ENCODE results near the gene KRTAP2-4. TPM values are rescaled to one million over a fixed set of nuclear protein-coding genes. Genes with fewer than 3 reads are reported as not detected.

Gene KRTAP2-4
- total RNA-seq, 1 donor from 2014 or later: not detected

DNA sequence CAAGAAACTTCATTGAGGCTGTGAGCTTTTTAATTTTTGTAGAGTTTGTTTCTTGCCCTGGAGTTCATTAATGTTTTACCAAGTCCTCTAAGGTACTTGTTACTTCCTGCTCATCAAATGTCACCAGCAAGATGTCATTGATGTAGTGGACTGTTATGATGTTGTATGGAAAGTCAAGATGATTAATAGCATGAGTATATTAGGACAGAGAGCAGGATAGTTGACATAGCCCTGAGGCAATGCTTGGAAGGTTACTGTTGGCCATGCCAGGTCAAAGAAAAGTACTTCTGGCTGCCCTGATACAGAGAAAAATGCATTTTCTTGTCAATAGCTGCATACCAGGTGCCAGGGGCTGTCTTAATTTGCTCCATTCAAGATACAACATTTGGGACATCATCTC, 45.3 kb downstream of the KRTAP2-4 start:
- Mint-ChIP-seq H3K9me3 (ENCODE audit: unreplicated experiment) (peaks cover 6% of the 10 kb centered on the region), H3K27me3 (ENCODE audit: unreplicated experiment) (no peaks in the 10 kb centered on the region), H3K4me3 (ENCODE audit: unreplicated experiment) (no peak overlapping the region), H3K36me3 (ENCODE audit: unreplicated experiment) (peaks cover 2% of the 10 kb centered on the region), H3K4me1 (ENCODE audit: unreplicated experiment) (peaks cover 3% of the 10 kb centered on the region), H3K27ac (ENCODE audit: unreplicated experiment) (no peak overlapping the region)
- TF ChIP-seq, protein P1, sequence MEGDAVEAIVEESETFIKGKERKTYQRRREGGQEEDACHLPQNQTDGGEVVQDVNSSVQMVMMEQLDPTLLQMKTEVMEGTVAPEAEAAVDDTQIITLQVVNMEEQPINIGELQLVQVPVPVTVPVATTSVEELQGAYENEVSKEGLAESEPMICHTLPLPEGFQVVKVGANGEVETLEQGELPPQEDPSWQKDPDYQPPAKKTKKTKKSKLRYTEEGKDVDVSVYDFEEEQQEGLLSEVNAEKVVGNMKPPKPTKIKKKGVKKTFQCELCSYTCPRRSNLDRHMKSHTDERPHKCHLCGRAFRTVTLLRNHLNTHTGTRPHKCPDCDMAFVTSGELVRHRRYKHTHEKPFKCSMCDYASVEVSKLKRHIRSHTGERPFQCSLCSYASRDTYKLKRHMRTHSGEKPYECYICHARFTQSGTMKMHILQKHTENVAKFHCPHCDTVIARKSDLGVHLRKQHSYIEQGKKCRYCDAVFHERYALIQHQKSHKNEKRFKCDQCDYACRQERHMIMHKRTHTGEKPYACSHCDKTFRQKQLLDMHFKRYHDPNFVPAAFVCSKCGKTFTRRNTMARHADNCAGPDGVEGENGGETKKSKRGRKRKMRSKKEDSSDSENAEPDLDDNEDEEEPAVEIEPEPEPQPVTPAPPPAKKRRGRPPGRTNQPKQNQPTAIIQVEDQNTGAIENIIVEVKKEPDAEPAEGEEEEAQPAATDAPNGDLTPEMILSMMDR (IDR thresholded peaks at IDR 0.05): no peak
- DNase-seq (ENCODE audit: extremely low spot score, unreplicated experiment): no peak

DNA sequence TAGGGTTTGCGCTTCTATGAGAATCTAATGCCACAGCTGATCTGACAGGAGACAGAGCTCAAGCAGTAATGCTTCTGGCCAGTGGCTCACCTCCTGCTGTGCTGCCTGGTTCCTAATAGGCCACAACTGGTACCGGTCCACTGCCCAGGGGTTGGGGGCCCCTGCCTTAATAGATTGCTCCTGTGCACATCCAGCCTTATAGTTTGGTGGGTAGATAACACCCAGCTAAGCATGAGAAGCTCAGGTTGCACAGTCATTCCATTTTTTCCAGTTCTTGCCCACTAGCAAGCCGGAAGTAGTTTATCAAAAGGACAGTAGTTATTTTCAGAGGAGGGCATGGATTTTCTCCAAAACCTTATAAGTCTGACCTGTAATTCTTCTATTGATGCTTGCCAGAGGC, 46.3 kb downstream of the KRTAP2-4 start:
- H3K36me3 Mint-ChIP-seq (ENCODE audit: unreplicated experiment): peaks cover 2% of the 10 kb centered on the region
- H3K27ac Mint-ChIP-seq (ENCODE audit: unreplicated experiment): no peak overlapping the region
- H3K4me3 Mint-ChIP-seq (ENCODE audit: unreplicated experiment): no peak overlapping the region
- H3K27me3 Mint-ChIP-seq (ENCODE audit: unreplicated experiment): no peaks in the 10 kb centered on the region
- TF ChIP-seq, protein P1 (IDR thresholded peaks at IDR 0.05): no peak
- DNase-seq (ENCODE audit: extremely low spot score, unreplicated experiment): no peak
- peaks cover 3% of the 10 kb centered on the region for H3K4me1 Mint-ChIP-seq (ENCODE audit: unreplicated experiment)
- H3K9me3 Mint-ChIP-seq (ENCODE audit: unreplicated experiment): peaks cover 6% of the 10 kb centered on the region

DNA sequence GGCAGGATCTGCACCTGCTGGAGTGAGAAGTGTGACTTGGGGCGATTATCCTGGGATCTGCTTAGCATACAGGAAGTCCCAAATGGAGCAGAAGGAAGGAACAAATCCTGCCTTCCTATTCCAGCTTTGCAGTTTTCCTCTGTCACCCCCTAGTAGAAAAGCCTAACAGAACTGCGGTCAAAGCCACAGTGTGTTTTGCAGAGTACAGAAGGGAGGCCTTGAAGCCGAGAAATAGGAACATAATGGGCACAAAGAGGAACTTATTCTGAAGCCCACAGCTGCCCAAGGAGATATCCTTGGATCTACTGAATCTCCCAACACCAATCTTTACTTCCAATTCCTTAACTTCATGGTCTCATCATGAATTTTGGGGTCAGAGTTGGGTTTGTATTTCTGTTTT, 47.1 kb downstream of the KRTAP2-4 start:
- H3K36me3 Mint-ChIP-seq (ENCODE audit: unreplicated experiment): peaks cover 2% of the 10 kb centered on the region
- TF ChIP-seq, protein P1 (IDR thresholded peaks at IDR 0.05): no peak
- peaks cover 6% of the 10 kb centered on the region for H3K9me3 Mint-ChIP-seq (ENCODE audit: unreplicated experiment)
- no peaks in the 10 kb centered on the region for H3K27me3 Mint-ChIP-seq (ENCODE audit: unreplicated experiment)
- H3K4me3 Mint-ChIP-seq (ENCODE audit: unreplicated experiment): no peak overlapping the region
- no peak overlapping the region for H3K27ac Mint-ChIP-seq (ENCODE audit: unreplicated experiment)
- H3K4me1 Mint-ChIP-seq (ENCODE audit: unreplicated experiment): peaks cover 6% of the 10 kb centered on the region
- DNase-seq (ENCODE audit: extremely low spot score, unreplicated experiment): no peak

DNA sequence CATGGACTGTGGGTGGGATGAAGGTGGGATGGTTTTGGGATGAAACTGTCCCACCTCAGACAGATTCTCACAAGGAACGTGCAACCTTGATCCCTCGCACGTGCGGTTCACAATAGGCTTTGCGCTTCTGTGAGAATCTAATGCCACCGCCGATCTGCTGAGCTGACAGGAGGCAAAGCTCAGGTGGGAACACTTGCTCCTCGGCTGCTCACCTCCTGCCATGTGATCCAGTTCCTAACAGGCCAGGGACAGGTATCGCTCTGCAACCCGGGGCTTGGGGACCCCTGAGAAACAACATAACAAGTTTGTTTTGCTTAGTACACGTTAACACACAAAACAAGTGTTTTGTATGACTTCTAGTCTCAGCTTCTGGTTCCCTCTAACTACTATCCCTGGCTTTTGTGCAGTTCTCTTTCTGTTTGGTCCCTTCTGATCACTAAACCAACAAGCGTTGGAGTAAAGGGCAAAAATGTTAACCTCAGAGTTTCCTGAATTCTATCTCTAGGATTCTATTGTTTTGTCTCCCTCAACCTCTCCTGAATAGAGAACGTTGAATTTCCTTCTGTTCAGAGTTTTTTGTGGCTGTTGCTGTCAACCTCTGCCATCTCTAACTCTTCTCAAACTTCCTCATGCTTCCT, 49.0 kb downstream of the KRTAP2-4 start:
- Mint-ChIP-seq H3K27ac (ENCODE audit: unreplicated experiment) (no peak overlapping the region), H3K27me3 (ENCODE audit: unreplicated experiment) (no peaks in the 10 kb centered on the region), H3K36me3 (ENCODE audit: unreplicated experiment) (peaks cover 2% of the 10 kb centered on the region), H3K4me1 (ENCODE audit: unreplicated experiment) (peaks cover 7% of the 10 kb centered on the region), H3K4me3 (ENCODE audit: unreplicated experiment) (no peak overlapping the region), H3K9me3 (ENCODE audit: unreplicated experiment) (peaks cover 5% of the 10 kb centered on the region)
- TF ChIP-seq, protein P1 (IDR thresholded peaks at IDR 0.05): no peak
- DNase-seq (ENCODE audit: extremely low spot score, unreplicated experiment): no peak

- no peak overlapping the region for H3K4me3 Mint-ChIP-seq (ENCODE audit: unreplicated experiment)
- H3K9me3 Mint-ChIP-seq (ENCODE audit: unreplicated experiment): no peaks in the 10 kb centered on the region
- TF ChIP-seq, protein P1 (IDR thresholded peaks at IDR 0.05): no peak
- no peak overlapping the region for H3K27ac Mint-ChIP-seq (ENCODE audit: unreplicated experiment)
- DNase-seq (ENCODE audit: extremely low spot score, unreplicated experiment): no peak
- H3K4me1 Mint-ChIP-seq (ENCODE audit: unreplicated experiment): peaks cover 7% of the 10 kb centered on the region
- H3K27me3 Mint-ChIP-seq (ENCODE audit: unreplicated experiment): no peaks in the 10 kb centered on the region
- H3K36me3 Mint-ChIP-seq (ENCODE audit: unreplicated experiment): peaks cover 2% of the 10 kb centered on the region
These were observed 50.2 kb downstream of the KRTAP2-4 start for GRCh38 chr17:41015454-41015853.

Other genes with a start within 250 kb of the KRTAP2-4 start
- gene KRT10, start 243.3 kb downstream of the KRTAP2-4 start, total RNA-seq: 46.5 and 49.0 TPM in 2 replicates
- gene KRT12, start 198.7 kb downstream of the KRTAP2-4 start, total RNA-seq: not detected in 2 replicates
- gene KRT20, start 180.6 kb downstream of the KRTAP2-4 start, total RNA-seq: not detected in 2 replicates
- not detected in 2 replicates for gene KRT23, start 128.2 kb downstream of the KRTAP2-4 start, total RNA-seq
- not detected in 2 replicates for gene KRT39, start 98.9 kb downstream of the KRTAP2-4 start, total RNA-seq
- gene KRT40, start 81.6 kb downstream of the KRTAP2-4 start, total RNA-seq: not detected in 2 replicates
- gene KRTAP3-3, start 71.7 kb downstream of the KRTAP2-4 start, total RNA-seq: not detected in 2 replicates
- not detected in 2 replicates for gene KRTAP3-2, start 66.0 kb downstream of the KRTAP2-4 start, total RNA-seq
- gene KRTAP3-1, start 56.8 kb downstream of the KRTAP2-4 start, total RNA-seq: not detected in 2 replicates
- gene KRTAP1-5, start 38.7 kb downstream of the KRTAP2-4 start, total RNA-seq: not detected in 2 replicates
- gene KRTAP1-4, start 35.7 kb downstream of the KRTAP2-4 start, total RNA-seq: not detected in 2 replicates
- gene KRTAP1-3, start 31.0 kb downstream of the KRTAP2-4 start, total RNA-seq: not detected in 2 replicates
- gene KRTAP1-1, start 24.4 kb downstream of the KRTAP2-4 start, total RNA-seq: not detected in 2 replicates
- not detected in 2 replicates for gene KRTAP2-1, start 18.6 kb downstream of the KRTAP2-4 start, total RNA-seq
- gene KRTAP2-2, start 10.6 kb downstream of the KRTAP2-4 start, total RNA-seq: not detected in 2 replicates
- gene KRTAP2-3, start 5.8 kb downstream of the KRTAP2-4 start, total RNA-seq: not detected in 2 replicates
- not detected in 2 replicates for gene KRTAP4-7, start 18.3 kb upstream of the KRTAP2-4 start, total RNA-seq
- gene KRTAP4-8, start 32.3 kb upstream of the KRTAP2-4 start, total RNA-seq: not detected in 2 replicates
- gene KRTAP4-16, start 36.3 kb upstream of the KRTAP2-4 start, total RNA-seq: not detected in 2 replicates
- gene KRTAP4-9, start 39.5 kb upstream of the KRTAP2-4 start, total RNA-seq: not detected in 2 replicates
- not detected in 2 replicates for gene KRTAP4-11, start 52.5 kb upstream of the KRTAP2-4 start, total RNA-seq
- gene KRTAP4-12, start 58.3 kb upstream of the KRTAP2-4 start, total RNA-seq: not detected in 2 replicates
- gene KRTAP4-6, start 74.7 kb upstream of the KRTAP2-4 start, total RNA-seq: not detected in 2 replicates
- gene KRTAP4-5, start 83.9 kb upstream of the KRTAP2-4 start, total RNA-seq: not detected in 2 replicates
- gene KRTAP4-4, start 94.9 kb upstream of the KRTAP2-4 start, total RNA-seq: not detected in 2 replicates
- not detected in 2 replicates for gene KRTAP4-3, start 102.3 kb upstream of the KRTAP2-4 start, total RNA-seq
- not detected in 2 replicates for gene KRTAP4-2, start 112.3 kb upstream of the KRTAP2-4 start, total RNA-seq
- gene KRTAP4-1, start 119.0 kb upstream of the KRTAP2-4 start, total RNA-seq: not detected in 2 replicates
- gene KRTAP9-1, start 124.0 kb upstream of the KRTAP2-4 start, total RNA-seq: not detected in 2 replicates
- gene KRTAP9-2, start 160.8 kb upstream of the KRTAP2-4 start, total RNA-seq: not detected in 2 replicates
- not detected in 2 replicates for gene KRTAP9-3, start 166.6 kb upstream of the KRTAP2-4 start, total RNA-seq
- gene KRTAP9-8, start 172.1 kb upstream of the KRTAP2-4 start, total RNA-seq: not detected in 2 replicates
- gene KRTAP9-4, start 183.8 kb upstream of the KRTAP2-4 start, total RNA-seq: not detected in 2 replicates
- not detected in 2 replicates for gene KRTAP9-9, start 189.5 kb upstream of the KRTAP2-4 start, total RNA-seq
- not detected in 2 replicates for gene KRTAP9-6, start 199.5 kb upstream of the KRTAP2-4 start, total RNA-seq
- gene KRTAP9-7, start 209.8 kb upstream of the KRTAP2-4 start, total RNA-seq: not detected in 2 replicates
- not detected in 2 replicates for gene KRTAP29-1, start 237.0 kb upstream of the KRTAP2-4 start, total RNA-seq
- not detected in 2 replicates for gene KRTAP16-1, start 243.4 kb upstream of the KRTAP2-4 start, total RNA-seq
- gene KRTAP17-1, start 249.8 kb upstream of the KRTAP2-4 start, total RNA-seq: not detected in 2 replicates

All from osteocyte (in vitro differentiated cells).